ENCODE results near the gene FGFR2. TPM values are rescaled to one million over a fixed set of nuclear protein-coding genes. Genes with fewer than 3 reads are reported as not detected.

The FGFR2 gene
- total and polyA plus RNA-seq, 12 donors = 19.5 to 79.2 (median 39.3) TPM

- H3K4me3 ChIP-seq = no peak overlapping the region
- no peaks in the 10 kb centered on the region for H3K9me3 ChIP-seq (replicated peaks in 1 of 3)
- H3K36me3 ChIP-seq (replicated peaks in 1 of 2) = no peaks in the 10 kb centered on the region
- intact Hi-C loops (cut with DNase I) = no loop called here
- H3K27ac ChIP-seq = no peak overlapping the region
- DNase-seq = no peak
- H3K27me3 ChIP-seq = no peaks in the 10 kb centered on the region
- WGBS, 4 donors = 76 to 88% (median 84%) methylated on average over 7 of the region's 7 CpGs
- H3K4me1 ChIP-seq (replicated peaks in 1 of 2) = no peaks in the 10 kb centered on the region
- TF ChIP-seq POLR2A (IDR thresholded peaks at IDR 0.05) (no peak), CTCF (IDR thresholded peaks at IDR 0.05) (no peak)
These were observed 54.7 kb downstream of the FGFR2 start for GRCh38 chr10:121543545-121543944.

- TF ChIP-seq CTCF (IDR thresholded peaks at IDR 0.05) = no peak
- WGBS, 4 donors = 85 to 93% (median 89%) methylated on average over 8 of the region's 8 CpGs
- no peaks in the 10 kb centered on the region for H3K4me1 ChIP-seq (replicated peaks in 1 of 2)
These were observed 56.7 kb downstream of the FGFR2 start for GRCh38 chr10:121541450-121542120.

GRCh38 chr10:121540732-121541395, 57.4 kb downstream of the FGFR2 start:
- Histone ChIP-seq H3K36me3 (replicated peaks in 1 of 2) (no peaks in the 10 kb centered on the region), H3K4me3 (no peak overlapping the region), H3K4me1 (replicated peaks in 1 of 2) (no peaks in the 10 kb centered on the region), H3K9me3 (replicated peaks in 1 of 3) (no peaks in the 10 kb centered on the region), H3K27ac (no peak overlapping the region), H3K27me3 (no peaks in the 10 kb centered on the region)
- TF ChIP-seq CTCF (IDR thresholded peaks at IDR 0.05) (no peak), POLR2A (IDR thresholded peaks at IDR 0.05) (no peak)
- intact Hi-C loops (cut with DNase I) = no loop called here
- no peak for DNase-seq
- 67 to 83% (median 78%) methylated on average over 6 of the region's 6 CpGs for WGBS, 4 donors

More at GRCh38 chr10:121541450-121542120, 56.7 kb downstream of the FGFR2 start:
- no peaks in the 10 kb centered on the region for H3K36me3 ChIP-seq (replicated peaks in 1 of 2)
- no peak for DNase-seq
- no peak overlapping the region for H3K4me3 ChIP-seq
- no peak overlapping the region for H3K27ac ChIP-seq
- intact Hi-C loops (cut with DNase I) = no loop called here
- no peaks in the 10 kb centered on the region for H3K27me3 ChIP-seq
- no peaks in the 10 kb centered on the region for H3K9me3 ChIP-seq (replicated peaks in 1 of 3)

GRCh38 chr10:121539786-121540185, 58.5 kb downstream of the FGFR2 start:
- WGBS, 4 donors = 89 to 94% (median 91%) methylated on average over 7 of the region's 7 CpGs
- TF ChIP-seq POLR2A (IDR thresholded peaks at IDR 0.05) (no peak), CTCF (IDR thresholded peaks at IDR 0.05) (no peak)
- intact Hi-C loops (cut with DNase I) = no loop called here
- Histone ChIP-seq H3K36me3 (replicated peaks in 1 of 2) (no peaks in the 10 kb centered on the region), H3K9me3 (replicated peaks in 1 of 3) (no peaks in the 10 kb centered on the region), H3K4me3 (no peak overlapping the region), H3K27ac (no peak overlapping the region), H3K4me1 (replicated peaks in 1 of 2) (no peaks in the 10 kb centered on the region), H3K27me3 (no peaks in the 10 kb centered on the region)
- DNase-seq = no peak
